ENCODE data around the gene GPRASP2.

- TF ChIP-seq EZH2 (IDR thresholded peaks at IDR 0.05; ENCODE audit: insufficient read depth, poor library complexity, severe bottlenecking) (no peak), EZH2phosphoT487 (IDR thresholded peaks at IDR 0.05; ENCODE audit: insufficient read depth, low read depth) (no peak)
Measured at GRCh38 chrX:102694749-102695148, 17.5 kb upstream of the GPRASP2 start.
